Osteocyte (in vitro differentiated cells): ENCODE results near the gene MOSPD3. TPM values are rescaled to one million over a fixed set of nuclear protein-coding genes. Genes with fewer than 3 reads are reported as not detected.

Experiments
- DNase-seq: peaks from one replicate; pipeline ENCODE4 v3.0.0; 2021; ENCODE audit warnings: mixed read lengths; ENCODE audit not compliant: unreplicated experiment; ENCODE audit errors: extremely low spot score
- H3K27ac Mint-ChIP-seq: one replicate; pipeline ENCODE4 v1.8.0; 2021; ENCODE audit warnings: mild to moderate bottlenecking, mixed read lengths; ENCODE audit not compliant: unreplicated experiment
- H3K27me3 Mint-ChIP-seq: one replicate; pipeline ENCODE4 v1.8.0; 2021; ENCODE audit warnings: mixed read lengths; ENCODE audit not compliant: unreplicated experiment
- H3K36me3 Mint-ChIP-seq: one replicate; pipeline ENCODE4 v1.8.0; 2021; ENCODE audit warnings: mixed read lengths; ENCODE audit not compliant: unreplicated experiment
- H3K4me1 Mint-ChIP-seq: one replicate; pipeline ENCODE4 v1.8.0; 2021; ENCODE audit warnings: mixed read lengths; ENCODE audit not compliant: unreplicated experiment
- H3K4me3 Mint-ChIP-seq: one replicate; pipeline ENCODE4 v1.8.0; 2021; ENCODE audit warnings: mild to moderate bottlenecking, moderate library complexity, mixed read lengths; ENCODE audit not compliant: unreplicated experiment
- H3K9me3 Mint-ChIP-seq: one replicate; pipeline ENCODE4 v1.8.0; 2021; ENCODE audit warnings: mixed read lengths; ENCODE audit not compliant: unreplicated experiment
- total RNA-seq: library from RNA; stranded (reverse); gene quantifications from 2 replicates; pipeline ENCODE4 v1.2.1, GENCODE V29; 2021
- TF ChIP-seq, protein P1 (sequence below): fragments of 200-600 bp; sonication (generic); IDR thresholded peaks from 2 replicates; pipeline ENCODE4 v1.5.0; 2021; ENCODE audit warnings: antibody characterized with exemption, mild to moderate bottlenecking, moderate library complexity

Gene MOSPD3
- total RNA-seq, 1 donor from 2014 or later, result 26.3 TPM

DNA sequence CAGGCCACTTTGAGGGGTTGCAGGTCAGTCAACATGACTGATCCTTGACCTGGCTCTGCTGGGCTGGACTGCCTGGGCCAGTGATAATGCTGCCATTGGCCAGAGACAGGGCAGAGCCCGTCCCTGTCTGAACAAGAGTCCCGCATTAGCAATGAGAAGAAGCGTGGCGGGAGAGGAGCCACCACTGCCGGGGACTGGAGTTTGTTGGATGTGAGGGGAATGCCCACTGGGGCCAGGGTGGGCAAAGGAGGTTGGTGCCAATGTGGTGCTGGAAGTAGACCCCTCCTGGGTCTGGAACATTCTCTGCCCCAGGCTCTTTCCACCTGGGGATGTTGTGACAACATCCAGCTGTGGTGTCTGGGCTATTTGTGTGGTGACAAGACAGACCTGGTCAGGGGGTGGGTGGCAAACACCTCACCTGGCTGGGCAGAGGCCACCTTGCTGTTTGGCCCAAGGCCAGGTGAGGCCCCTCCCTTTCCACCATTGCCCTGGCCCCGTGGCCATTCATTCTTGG, 46.3 kb upstream of the MOSPD3 start:
- Mint-ChIP-seq H3K9me3 (no peaks in the 10 kb centered on the region), H3K27ac (no peak overlapping the region), H3K36me3 (no peaks in the 10 kb centered on the region), H3K4me3 (no peak overlapping the region), H3K4me1 (peaks cover 15% of the 10 kb centered on the region), H3K27me3 (no peaks in the 10 kb centered on the region)
- no peak for DNase-seq
- TF ChIP-seq, protein P1, sequence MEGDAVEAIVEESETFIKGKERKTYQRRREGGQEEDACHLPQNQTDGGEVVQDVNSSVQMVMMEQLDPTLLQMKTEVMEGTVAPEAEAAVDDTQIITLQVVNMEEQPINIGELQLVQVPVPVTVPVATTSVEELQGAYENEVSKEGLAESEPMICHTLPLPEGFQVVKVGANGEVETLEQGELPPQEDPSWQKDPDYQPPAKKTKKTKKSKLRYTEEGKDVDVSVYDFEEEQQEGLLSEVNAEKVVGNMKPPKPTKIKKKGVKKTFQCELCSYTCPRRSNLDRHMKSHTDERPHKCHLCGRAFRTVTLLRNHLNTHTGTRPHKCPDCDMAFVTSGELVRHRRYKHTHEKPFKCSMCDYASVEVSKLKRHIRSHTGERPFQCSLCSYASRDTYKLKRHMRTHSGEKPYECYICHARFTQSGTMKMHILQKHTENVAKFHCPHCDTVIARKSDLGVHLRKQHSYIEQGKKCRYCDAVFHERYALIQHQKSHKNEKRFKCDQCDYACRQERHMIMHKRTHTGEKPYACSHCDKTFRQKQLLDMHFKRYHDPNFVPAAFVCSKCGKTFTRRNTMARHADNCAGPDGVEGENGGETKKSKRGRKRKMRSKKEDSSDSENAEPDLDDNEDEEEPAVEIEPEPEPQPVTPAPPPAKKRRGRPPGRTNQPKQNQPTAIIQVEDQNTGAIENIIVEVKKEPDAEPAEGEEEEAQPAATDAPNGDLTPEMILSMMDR, result no peak

DNA sequence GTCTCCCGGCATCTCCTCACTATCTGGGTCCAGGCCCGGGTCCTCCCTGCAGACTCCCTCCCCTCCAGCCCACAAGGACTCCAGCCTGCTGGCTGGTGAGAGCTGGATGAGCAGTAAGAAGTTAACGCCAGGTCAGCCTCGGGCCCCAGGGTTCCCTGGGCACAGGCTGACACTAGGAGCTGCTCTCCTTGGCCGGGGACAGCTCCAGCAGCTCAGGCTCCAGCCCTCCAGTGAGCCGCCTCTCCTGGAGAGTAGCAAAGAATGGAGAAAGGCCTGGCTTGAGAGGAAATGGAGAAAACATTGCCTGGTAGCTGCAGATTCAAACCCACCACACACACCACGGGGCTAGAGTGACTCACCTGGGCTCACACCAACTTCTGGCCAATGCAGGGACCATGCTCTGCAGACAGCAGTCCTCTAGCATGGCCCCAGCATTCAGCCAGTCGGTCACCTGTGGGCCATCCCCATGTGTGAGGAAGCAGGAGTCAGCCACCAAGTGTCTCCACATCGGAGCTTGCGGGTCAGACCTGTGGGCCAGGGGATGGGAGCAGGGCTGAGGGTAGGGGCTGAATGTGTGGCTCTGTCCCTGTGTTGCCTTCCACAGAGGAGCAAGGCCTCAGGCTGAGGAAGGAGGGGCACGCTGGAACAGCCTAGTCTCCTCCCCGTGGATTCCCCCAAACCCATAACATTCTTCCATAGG, 45.2 kb upstream of the MOSPD3 start:
- no peak overlapping the region for H3K4me3 Mint-ChIP-seq
- no peaks in the 10 kb centered on the region for H3K36me3 Mint-ChIP-seq
- H3K4me1 Mint-ChIP-seq, result peaks cover 19% of the 10 kb centered on the region
- no peaks in the 10 kb centered on the region for H3K9me3 Mint-ChIP-seq
- H3K27me3 Mint-ChIP-seq, result no peaks in the 10 kb centered on the region
- no peak overlapping the region for H3K27ac Mint-ChIP-seq
- DNase-seq, result no peak
- TF ChIP-seq, protein P1, result no peak

- no peak overlapping the region for H3K27ac Mint-ChIP-seq
- no peaks in the 10 kb centered on the region for H3K9me3 Mint-ChIP-seq
- peaks cover 19% of the 10 kb centered on the region for H3K4me1 Mint-ChIP-seq
- TF ChIP-seq, protein P1, result no peak
- no peaks in the 10 kb centered on the region for H3K36me3 Mint-ChIP-seq
- no peaks in the 10 kb centered on the region for H3K27me3 Mint-ChIP-seq
- no peak for DNase-seq
- no peak overlapping the region for H3K4me3 Mint-ChIP-seq
Measured at GRCh38 chr7:100567751-100568175, 44.6 kb upstream of the MOSPD3 start.

GRCh38 chr7:100568176-100568895, 44.0 kb upstream of the MOSPD3 start:
- no peak for DNase-seq
- Mint-ChIP-seq H3K9me3 (no peaks in the 10 kb centered on the region), H3K4me3 (no peak overlapping the region), H3K4me1 (peaks cover 19% of the 10 kb centered on the region), H3K27ac (no peak overlapping the region), H3K27me3 (no peaks in the 10 kb centered on the region), H3K36me3 (no peaks in the 10 kb centered on the region)
- TF ChIP-seq, protein P1, result no peak
